DLD1 (cell line): ENCODE data around the gene OR6C6.
"Not testable (repeated sequence)": the region's sequence is repeated elsewhere in the genome, so short reads cannot be mapped to it uniquely, and the experiment has no call there.

Experiments
- in situ Hi-C: cut with HindIII; loops from 2 replicates; pipeline ENCODE4 v1.10.0; 2017; ENCODE audit warnings: low sequenced_read_pairs

Gene OR6C6

DNA sequence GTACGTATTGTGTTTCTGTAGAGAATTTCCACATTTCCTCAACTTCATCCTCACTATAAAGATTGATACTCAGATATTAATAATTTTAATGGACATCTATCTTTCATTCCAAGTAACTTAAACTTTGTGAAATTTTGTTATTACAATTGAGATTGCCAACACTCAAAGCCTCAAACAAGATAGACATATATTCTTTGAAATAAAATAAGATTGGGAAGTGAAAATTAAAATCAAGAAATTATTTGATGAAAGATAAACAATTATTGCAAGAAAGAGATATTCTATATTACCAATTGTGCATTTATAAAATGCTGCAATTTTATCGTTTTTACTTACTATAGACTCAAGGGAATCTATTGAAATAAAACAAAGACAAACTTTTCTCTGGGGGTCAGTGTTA lies at the start of gene OR6C6:
Gene OR6C6 (minus strand): TSS at position 101 of the 400 bp plus-strand sequence. CDS start 1,337 bp downstream, outside the sequence.
- in situ Hi-C loops: no loop called here

- in situ Hi-C loops: no loop called here
Measured at GRCh38 chr12:55336002-55336401, 39.6 kb upstream of the OR6C6 start.

GRCh38 chr12:55330446-55330845 lies 34.1 kb upstream of the OR6C6 start, which contains the start of gene OR6C3:
OR6C3 (plus strand) TSS chr12:55330746; CDS start chr12:55331701, 955 bp downstream.
- in situ Hi-C loops: no loop called here

DNA sequence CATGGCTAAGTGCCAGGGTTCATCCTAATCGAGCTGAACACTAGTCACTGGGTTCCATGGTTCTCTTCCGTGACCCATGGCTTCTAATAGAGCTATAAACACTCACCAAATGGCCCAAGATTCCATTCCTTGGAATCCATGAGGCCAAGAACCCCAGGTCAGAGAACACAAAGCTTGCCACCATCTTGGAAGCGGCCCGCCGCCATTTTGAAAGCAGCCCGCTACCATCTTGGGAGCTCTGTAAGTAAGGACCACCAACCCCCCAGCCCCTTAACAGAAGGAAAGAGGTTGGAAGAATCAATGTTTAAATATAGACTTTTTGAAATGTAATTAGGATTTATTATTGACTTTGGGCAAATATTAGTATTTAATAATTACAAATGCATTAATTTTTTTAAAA lies 29.4 kb upstream of the OR6C6 start:
- in situ Hi-C loops: not testable (repeated sequence)

DNA sequence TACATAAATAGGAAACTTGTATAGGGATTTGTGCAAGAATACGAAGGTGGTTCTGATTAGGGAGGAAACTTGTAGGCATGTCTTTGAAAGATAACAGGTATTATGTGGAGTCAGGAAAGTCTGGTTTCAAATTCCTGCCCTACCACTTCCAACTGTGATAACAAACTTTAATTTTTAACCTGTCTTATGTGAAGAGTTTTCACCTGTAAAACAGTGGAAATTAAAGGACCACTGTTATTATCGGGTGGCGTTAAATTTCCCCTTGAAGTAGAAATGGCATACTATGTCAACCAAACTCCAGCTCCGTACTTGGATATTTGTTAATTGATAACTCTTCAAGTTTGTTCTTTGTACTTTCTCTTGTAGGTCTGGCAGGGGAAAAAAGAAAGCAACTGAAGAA lies 23.8 kb upstream of the OR6C6 start:
- in situ Hi-C loops: loop anchor here (5.0 kb wide), 1 partner anchor 33 kb away; no protein-coding TSS in a partner anchor

DNA sequence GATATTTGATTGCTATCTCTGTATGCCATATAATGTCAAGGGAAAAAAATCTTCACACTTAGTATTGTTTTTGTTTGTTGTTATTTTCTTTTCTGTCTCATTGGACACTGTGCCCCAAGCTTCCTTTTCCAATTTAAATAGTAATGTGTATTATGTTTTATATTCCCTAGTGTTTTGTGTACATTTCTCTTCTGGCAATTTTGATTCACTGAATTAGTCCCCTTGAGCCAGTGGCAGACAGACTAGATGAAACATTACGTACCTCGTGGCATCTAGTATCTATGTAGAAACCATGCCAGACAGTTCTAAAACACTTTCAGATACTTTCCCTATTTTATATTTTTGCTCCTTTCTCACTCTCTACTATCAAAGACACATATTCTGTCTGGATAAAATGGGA lies 17.7 kb upstream of the OR6C6 start, which contains the start of gene OR6C1:
Gene OR6C1 (plus strand): TSS at position 301 of the 400 bp plus-strand sequence. CDS start 6,257 bp downstream, outside the sequence.
- in situ Hi-C loops: no loop called here

GRCh38 chr12:55289999-55290398 lies 6.4 kb downstream of the OR6C6 start:
- in situ Hi-C loops: loop anchor here (5.0 kb wide), 1 partner anchor 32 kb away; no protein-coding TSS in a partner anchor

DNA sequence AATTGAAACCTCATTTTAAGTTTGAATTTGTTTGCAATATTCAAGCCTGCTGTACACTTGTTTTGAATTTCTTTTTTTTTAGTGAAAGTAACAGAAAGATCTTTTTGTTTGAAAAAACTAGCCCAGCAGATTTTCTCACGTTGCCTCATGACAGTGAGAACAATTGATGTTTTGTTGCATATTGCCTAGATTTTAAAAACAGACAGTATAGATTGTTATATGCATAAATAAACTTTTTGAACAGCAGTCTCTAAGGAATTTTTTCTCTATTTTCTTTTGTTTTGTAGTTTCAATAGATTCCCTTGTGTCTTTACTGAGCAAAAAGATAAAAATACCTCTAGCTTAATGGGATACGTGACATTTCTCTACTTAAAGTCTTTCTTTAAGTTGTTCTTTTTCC lies 15.4 kb downstream of the OR6C6 start:
- in situ Hi-C loops: no loop called here

GRCh38 chr12:55258303-55258702 lies 38.1 kb downstream of the OR6C6 start:
- in situ Hi-C loops: no loop called here

DNA sequence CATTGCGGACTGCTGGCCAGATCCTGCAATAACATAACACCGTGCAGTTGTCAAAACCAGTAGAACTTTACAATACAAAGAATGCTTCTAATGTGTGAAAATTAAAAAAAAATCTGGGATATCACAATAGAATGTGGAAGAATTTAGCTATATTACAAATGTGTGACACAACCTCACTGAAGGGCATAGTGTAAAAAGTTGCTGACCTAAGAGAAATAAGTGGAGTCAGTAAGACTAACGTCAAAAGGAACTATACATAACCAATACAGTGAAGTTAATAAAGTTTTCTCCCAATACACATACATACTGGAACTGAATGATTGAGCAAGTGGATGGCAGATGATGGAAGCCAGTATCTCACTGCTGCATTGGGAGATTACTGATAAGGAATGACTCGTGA lies 39.5 kb downstream of the OR6C6 start:
- in situ Hi-C loops: no loop called here

DNA sequence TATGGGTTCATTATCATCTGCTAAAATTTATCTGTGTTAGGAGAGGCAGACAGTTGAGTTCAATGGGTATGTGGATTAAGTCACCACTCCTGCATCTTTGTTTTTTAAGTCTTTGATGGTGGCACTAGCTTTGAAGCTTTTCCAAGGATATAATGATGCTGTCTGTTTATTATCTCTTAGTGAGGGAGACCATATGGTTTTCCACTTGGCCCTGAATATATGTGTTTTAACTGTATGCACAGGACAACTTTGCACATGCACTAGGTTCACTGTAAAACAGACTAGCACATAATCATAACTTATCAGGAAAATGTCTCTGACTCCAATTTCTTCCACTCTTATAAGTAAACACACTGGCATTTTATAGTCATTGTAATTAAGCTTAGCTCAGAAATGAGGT lies 43.1 kb downstream of the OR6C6 start:
- in situ Hi-C loops: no loop called here

- in situ Hi-C loops: no loop called here
Measured at GRCh38 chr12:55250944-55251343, 45.4 kb downstream of the OR6C6 start.

- in situ Hi-C loops: no loop called here
Measured at GRCh38 chr12:55246159-55246558, 50.2 kb downstream of the OR6C6 start.

DNA sequence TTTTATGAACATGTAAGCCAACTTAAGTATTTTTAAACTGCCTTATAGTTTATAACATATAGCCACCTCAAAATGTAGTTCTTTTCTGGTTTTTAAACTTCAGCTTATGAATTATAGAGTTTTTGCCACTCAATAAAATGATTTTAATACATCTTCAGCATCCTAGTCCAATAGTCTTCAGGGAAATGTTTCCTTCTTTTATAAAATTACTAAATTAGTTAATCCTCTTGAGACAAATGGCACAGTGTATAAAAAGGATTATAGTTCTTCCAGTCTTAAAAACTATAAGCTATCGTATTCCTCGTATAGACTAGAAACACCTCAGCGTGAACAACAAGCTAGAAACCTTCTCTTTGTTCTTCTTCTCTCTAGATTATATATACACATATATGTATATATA lies 52.1 kb downstream of the OR6C6 start, which contains the start of gene OR6C74:
Gene OR6C74 (plus strand): TSS at position 301 of the 400 bp plus-strand sequence. CDS start 2,679 bp downstream, outside the sequence.
- in situ Hi-C loops: no loop called here
